ENCODE data around the gene KCNT2. TPM values are rescaled to one million over a fixed set of nuclear protein-coding genes. Genes with fewer than 3 reads are reported as not detected.
"Not testable (repeated sequence)": the region's sequence is repeated elsewhere in the genome, so short reads cannot be mapped to it uniquely, and the experiment has no call there.

The KCNT2 gene
- total RNA-seq, 2 experiments from 2014 or later, result not detected

GRCh38 chr1:196535727-196536126 is 72.5 kb downstream of the KCNT2 start:
- no peaks in the 10 kb centered on the region for H3K79me2 ChIP-seq (ENCODE audit: insufficient read depth, low read depth, low read length)
- BruUV-seq (replicated peaks), result no TSS peak
- intact Hi-C loops (cut with micrococcal nuclease; ENCODE audit: unreplicated experiment), result no loop called here
- no peak overlapping the region for H2AFZ ChIP-seq (ENCODE audit: low read length)
- peak; percentile 77 for DNase-seq (ENCODE audit: low spot score)
- peaks cover 24% of the 10 kb centered on the region for H3K9me3 ChIP-seq (ENCODE audit: low read length)
- no peak overlapping the region for H3K4me2 ChIP-seq (ENCODE audit: low read length)
- H3K9me2 ChIP-seq (ENCODE audit: insufficient read depth, low read length), result no peaks in the 10 kb centered on the region
- ChIA-PET CTCF (ENCODE audit: unreplicated experiment) (no interaction called here), POLR2A (no interaction called here)
- H3K4me1 ChIP-seq (ENCODE audit: insufficient read depth, low read length, poor library complexity, severe bottlenecking), result no peaks in the 10 kb centered on the region
- no peaks in the 10 kb centered on the region for H3K36me3 ChIP-seq (ENCODE audit: insufficient read depth, low read length)
- no peak overlapping the region for H3K4me3 ChIP-seq (ENCODE audit: low read depth, low read length, poor library complexity, severe bottlenecking)
- no peaks in the 10 kb centered on the region for H4K20me1 ChIP-seq (ENCODE audit: insufficient read depth, low read length)
- H3K27ac ChIP-seq (ENCODE audit: low read depth, low read length, poor library complexity, severe bottlenecking), result no peak overlapping the region
- TF ChIP-seq CTCF (conservative IDR thresholded peaks at IDR 0.05; ENCODE audit: low read length) (no peak), EZH2phosphoT487 (IDR thresholded peaks at IDR 0.05; ENCODE audit: borderline replicate concordance, low read depth, low read length) (no peak)

GRCh38 chr1:196531737-196532524 is 76.3 kb downstream of the KCNT2 start:
- H2AFZ ChIP-seq (ENCODE audit: low read length), result no peak overlapping the region
- no peak overlapping the region for H3K4me2 ChIP-seq (ENCODE audit: low read length)
- H3K9me2 ChIP-seq (ENCODE audit: insufficient read depth, low read length), result no peaks in the 10 kb centered on the region
- H3K4me1 ChIP-seq (ENCODE audit: insufficient read depth, low read length, poor library complexity, severe bottlenecking), result no peaks in the 10 kb centered on the region
- H4K20me1 ChIP-seq (ENCODE audit: insufficient read depth, low read length), result no peaks in the 10 kb centered on the region
- H3K9me3 ChIP-seq (ENCODE audit: low read length), result peaks cover 18% of the 10 kb centered on the region
- POLR2A ChIA-PET, result interaction anchor here (0.6 to 0.8 kb wide), 3 partner anchors 10 to 1204 kb away, joined by 3 to 5 read pairs (median 4); no protein-coding TSS in a partner anchor
- H3K27ac ChIP-seq (ENCODE audit: low read depth, low read length, poor library complexity, severe bottlenecking), result no peak overlapping the region
- no TSS peak for BruUV-seq (replicated peaks)
- CTCF ChIA-PET (ENCODE audit: unreplicated experiment), result no interaction called here
- intact Hi-C loops (cut with micrococcal nuclease; ENCODE audit: unreplicated experiment), result no loop called here
- H3K4me3 ChIP-seq (ENCODE audit: low read depth, low read length, poor library complexity, severe bottlenecking), result no peak overlapping the region
- H3K36me3 ChIP-seq (ENCODE audit: insufficient read depth, low read length), result no peaks in the 10 kb centered on the region
- no peaks in the 10 kb centered on the region for H3K79me2 ChIP-seq (ENCODE audit: insufficient read depth, low read depth, low read length)
- TF ChIP-seq EZH2phosphoT487 (IDR thresholded peaks at IDR 0.05; ENCODE audit: borderline replicate concordance, low read depth, low read length), result no peak
- DNase-seq (ENCODE audit: low spot score), result no peak

GRCh38 chr1:196527919-196528318 is 80.3 kb downstream of the KCNT2 start:
- no peak for DNase-seq (ENCODE audit: low spot score)
- Histone ChIP-seq H3K4me1 (ENCODE audit: insufficient read depth, low read length, poor library complexity, severe bottlenecking) (no peaks in the 10 kb centered on the region), H3K36me3 (ENCODE audit: insufficient read depth, low read length) (no peaks in the 10 kb centered on the region), H3K27ac (ENCODE audit: low read depth, low read length, poor library complexity, severe bottlenecking) (no peak overlapping the region), H3K9me3 (ENCODE audit: low read length) (no peaks in the 10 kb centered on the region), H3K79me2 (ENCODE audit: insufficient read depth, low read depth, low read length) (no peaks in the 10 kb centered on the region), H2AFZ (ENCODE audit: low read length) (no peak overlapping the region), H3K9me2 (ENCODE audit: insufficient read depth, low read length) (no peaks in the 10 kb centered on the region), H3K4me3 (ENCODE audit: low read depth, low read length, poor library complexity, severe bottlenecking) (no peak overlapping the region), H3K4me2 (ENCODE audit: low read length) (no peak overlapping the region), H4K20me1 (ENCODE audit: insufficient read depth, low read length) (no peaks in the 10 kb centered on the region)
- intact Hi-C loops (cut with micrococcal nuclease; ENCODE audit: unreplicated experiment), result no loop called here
- CTCF ChIA-PET (ENCODE audit: unreplicated experiment), result no interaction called here
- POLR2A ChIA-PET, result no interaction called here
- TF ChIP-seq EZH2phosphoT487 (IDR thresholded peaks at IDR 0.05; ENCODE audit: borderline replicate concordance, low read depth, low read length) (no peak), CTCF (conservative IDR thresholded peaks at IDR 0.05; ENCODE audit: low read length) (no peak)
- BruUV-seq (replicated peaks), result no TSS peak

GRCh38 chr1:196522574-196523345 is 85.5 kb downstream of the KCNT2 start:
- H3K36me3 ChIP-seq (ENCODE audit: insufficient read depth, low read length); H3K4me1 ChIP-seq (ENCODE audit: insufficient read depth, low read length, poor library complexity, severe bottlenecking); BruUV-seq (replicated peaks); H3K4me2 ChIP-seq (ENCODE audit: low read length); DNase-seq (ENCODE audit: low spot score); H3K79me2 ChIP-seq (ENCODE audit: insufficient read depth, low read depth, low read length); intact Hi-C loops (cut with micrococcal nuclease; ENCODE audit: unreplicated experiment); H3K27ac ChIP-seq (ENCODE audit: low read depth, low read length, poor library complexity, severe bottlenecking); H4K20me1 ChIP-seq (ENCODE audit: insufficient read depth, low read length); CTCF ChIA-PET (ENCODE audit: unreplicated experiment); H2AFZ ChIP-seq (ENCODE audit: low read length); H3K9me3 ChIP-seq (ENCODE audit: low read length); H3K4me3 ChIP-seq (ENCODE audit: low read depth, low read length, poor library complexity, severe bottlenecking); H3K9me2 ChIP-seq (ENCODE audit: insufficient read depth, low read length): not testable (repeated sequence)
- POLR2A ChIA-PET, result interaction anchor here (2.9 kb wide), 1 partner anchor 13 kb away, joined by 13 read pairs; no protein-coding TSS in a partner anchor
